ENCODE data around the gene TALDO1.
"Not testable (repeated sequence)": the region's sequence is repeated elsewhere in the genome, so short reads cannot be mapped to it uniquely, and the experiment has no call there.

TALDO1 gene

GRCh38 chr11:737366-737765, 9.9 kb upstream of the TALDO1 start:
- Mint-ChIP-seq H3K9me3 (peaks cover 3% of the 10 kb centered on the region), H3K36me3 (peaks cover 2% of the 10 kb centered on the region), H3K27me3 (peaks cover 46% of the 10 kb centered on the region), H3K4me1 (peaks cover 24% of the 10 kb centered on the region), H3K27ac (peak overlapping the region; percentile 80), H3K4me3 (peak overlapping the region; percentile 65)
- no peak for DNase-seq
- CTCF ChIA-PET: interaction anchor here (1.6 to 1.8 kb wide), 3 partner anchors 9 to 11 kb away, joined by 3 to 9 read pairs (median 4); partner anchors contain the start of gene TALDO1

- not testable (repeated sequence) for H3K36me3 Mint-ChIP-seq
These were observed 9.4 kb upstream of the TALDO1 start for GRCh38 chr11:737899-738298.

GRCh38 chr11:742156-742546, 5.1 kb upstream of the TALDO1 start:
- Mint-ChIP-seq H3K4me1 (peaks cover 22% of the 10 kb centered on the region), H3K4me3 (no peak overlapping the region), H3K9me3 (no peaks in the 10 kb centered on the region), H3K27ac (no peak overlapping the region), H3K36me3 (no peaks in the 10 kb centered on the region), H3K27me3 (peaks cover 34% of the 10 kb centered on the region)
- no peak for DNase-seq
- CTCF ChIA-PET: no interaction called here

More at GRCh38 chr11:737899-738298, 9.4 kb upstream of the TALDO1 start:
- not testable (repeated sequence) for H3K9me3 Mint-ChIP-seq
- Mint-ChIP-seq H3K4me3 (peak overlapping the region; percentile 65), H3K27me3 (peaks cover 43% of the 10 kb centered on the region), H3K4me1 (peaks cover 24% of the 10 kb centered on the region), H3K27ac (peak overlapping the region; percentile 80)
- CTCF ChIA-PET: interaction anchor here (1.6 to 1.8 kb wide), 3 partner anchors 9 to 12 kb away, joined by 3 to 9 read pairs (median 4); partner anchors contain the start of gene TALDO1
- DNase-seq: peak; percentile 46

GRCh38 chr11:742571-743201, 4.6 kb upstream of the TALDO1 start:
- peaks cover 29% of the 10 kb centered on the region for H3K27me3 Mint-ChIP-seq
- CTCF ChIA-PET: interaction anchor here (1.3 kb wide), 1 partner anchor 17 kb away, joined by 3 read pairs; no protein-coding TSS in a partner anchor
- H3K27ac Mint-ChIP-seq: no peak overlapping the region
- H3K4me1 Mint-ChIP-seq: peaks cover 17% of the 10 kb centered on the region
- no peak for DNase-seq
- no peak overlapping the region for H3K4me3 Mint-ChIP-seq
- H3K36me3 Mint-ChIP-seq: no peaks in the 10 kb centered on the region
- H3K9me3 Mint-ChIP-seq: no peaks in the 10 kb centered on the region

DNA sequence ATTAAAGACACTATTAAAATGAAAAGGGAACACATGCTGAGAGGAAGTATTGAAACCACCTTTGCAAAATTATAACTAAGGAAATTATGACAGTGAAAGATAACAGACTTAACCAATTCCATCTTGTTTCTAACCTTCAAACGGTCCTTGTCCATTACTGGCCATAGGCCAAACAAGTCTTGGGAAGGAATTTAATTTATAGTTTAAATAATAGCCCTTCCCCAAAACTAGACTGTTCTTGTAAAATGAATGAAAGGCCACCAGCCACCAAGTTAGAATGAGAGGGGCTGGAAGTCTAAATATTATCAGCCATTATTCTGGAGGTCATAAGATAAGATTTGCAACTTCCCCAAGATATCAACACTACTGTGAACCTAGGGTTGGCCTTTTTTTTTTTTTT, 1.8 kb upstream of the TALDO1 start:
- H3K36me3 Mint-ChIP-seq: peaks cover 5% of the 10 kb centered on the region
- H3K9me3 Mint-ChIP-seq: no peaks in the 10 kb centered on the region
- peaks cover 7% of the 10 kb centered on the region for H3K27me3 Mint-ChIP-seq
- no peak overlapping the region for H3K27ac Mint-ChIP-seq
- DNase-seq: no peak
- no peak overlapping the region for H3K4me3 Mint-ChIP-seq
- CTCF ChIA-PET: no interaction called here
- peaks cover 20% of the 10 kb centered on the region for H3K4me1 Mint-ChIP-seq

DNA sequence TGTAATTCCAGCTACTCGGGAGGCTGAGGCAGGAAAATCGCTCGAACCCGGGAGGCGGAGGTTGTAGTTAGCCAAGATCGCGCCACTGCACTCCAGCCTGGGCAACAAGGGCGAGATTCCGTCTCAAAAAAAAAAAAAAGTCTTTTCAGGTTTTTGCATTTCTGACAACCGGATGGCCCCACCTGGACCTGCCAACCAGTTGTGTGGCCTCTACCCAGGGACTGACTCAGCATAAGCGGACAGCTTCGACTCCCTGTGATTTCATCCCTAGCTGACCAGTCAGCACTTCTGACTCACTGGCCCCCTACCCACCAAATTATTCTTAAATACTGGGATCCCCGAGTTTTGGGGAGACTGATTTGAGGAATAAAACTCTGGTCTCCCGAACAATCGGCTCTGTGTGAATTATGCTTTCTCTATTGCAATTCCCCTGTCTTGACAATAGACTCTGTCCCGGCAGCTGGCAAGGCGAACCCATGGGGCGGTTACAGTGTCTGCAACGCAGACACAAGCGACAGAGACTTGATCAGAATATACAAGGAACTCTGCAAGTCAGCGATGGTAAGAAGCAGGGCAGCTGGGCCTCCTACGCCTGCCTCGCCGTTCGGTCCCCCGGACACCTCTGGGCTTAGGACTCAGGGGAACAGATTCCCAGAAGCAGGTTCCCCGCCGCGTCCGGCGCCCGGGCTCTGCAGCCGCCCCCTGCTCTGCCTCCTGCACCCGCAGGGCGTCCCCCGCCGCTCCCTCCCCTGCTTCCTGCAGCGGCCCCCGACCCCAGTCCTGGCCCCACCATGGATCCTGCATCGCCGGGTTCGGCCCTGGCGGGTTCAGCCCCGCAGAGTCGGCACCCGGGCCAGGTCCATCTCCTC, 741 bp upstream of the TALDO1 start:
- no peaks in the 10 kb centered on the region for H3K27me3 Mint-ChIP-seq
- CTCF ChIA-PET: interaction anchor here (1.0 to 1.2 kb wide), 2 partner anchors 9 to 19 kb away, joined by 3 to 4 read pairs; no protein-coding TSS in a partner anchor
- no peaks in the 10 kb centered on the region for H3K9me3 Mint-ChIP-seq
- H3K4me1 Mint-ChIP-seq: peaks cover 20% of the 10 kb centered on the region
- H3K27ac Mint-ChIP-seq: peak overlapping the region; percentile 89
- peaks cover 7% of the 10 kb centered on the region for H3K36me3 Mint-ChIP-seq
- peak; percentile 66 for DNase-seq
- peak overlapping the region; percentile 88 for H3K4me3 Mint-ChIP-seq

DNA sequence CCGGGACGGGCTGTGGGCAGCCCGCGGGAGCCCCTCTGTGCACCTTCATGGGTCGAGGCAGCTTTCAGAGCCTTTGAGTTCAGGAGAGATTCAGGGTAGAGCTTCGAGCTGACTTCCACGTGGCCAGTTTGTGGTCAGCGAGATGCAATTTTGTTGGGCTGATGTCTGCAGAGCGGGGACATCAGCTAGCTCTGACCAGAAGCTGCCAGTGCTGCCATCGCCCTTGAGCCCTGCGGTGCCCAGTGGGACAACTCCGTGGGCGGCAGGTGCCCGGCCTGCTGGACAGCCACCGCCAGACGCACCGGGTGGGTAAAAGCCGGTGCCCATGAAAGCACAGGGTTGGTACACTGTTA, 719 bp downstream of the TALDO1 start:
- peaks cover 21% of the 10 kb centered on the region for H3K4me1 Mint-ChIP-seq
- DNase-seq: peak; percentile 33
- no peaks in the 10 kb centered on the region for H3K27me3 Mint-ChIP-seq
- no peaks in the 10 kb centered on the region for H3K9me3 Mint-ChIP-seq
- peak overlapping the region; percentile 89 for H3K27ac Mint-ChIP-seq
- peaks cover 12% of the 10 kb centered on the region for H3K36me3 Mint-ChIP-seq
- peak overlapping the region; percentile 88 for H3K4me3 Mint-ChIP-seq
- CTCF ChIA-PET: interaction anchor here (0.7 to 1.0 kb wide), 2 partner anchors 9 to 21 kb away, joined by 3 to 4 read pairs; no protein-coding TSS in a partner anchor

GRCh38 chr11:749731-750130, 2.5 kb downstream of the TALDO1 start:
- CTCF ChIA-PET: no interaction called here
- H3K4me3 Mint-ChIP-seq: peak overlapping the region; percentile 60
- H3K27ac Mint-ChIP-seq: peak overlapping the region; percentile 70
- no peaks in the 10 kb centered on the region for H3K27me3 Mint-ChIP-seq
- H3K9me3 Mint-ChIP-seq: no peaks in the 10 kb centered on the region
- peaks cover 21% of the 10 kb centered on the region for H3K4me1 Mint-ChIP-seq
- DNase-seq: no peak
- H3K36me3 Mint-ChIP-seq: peaks cover 12% of the 10 kb centered on the region

GRCh38 chr11:760236-760635, 13.0 kb downstream of the TALDO1 start:
- Mint-ChIP-seq H3K36me3 (peaks cover 40% of the 10 kb centered on the region), H3K9me3 (no peaks in the 10 kb centered on the region), H3K4me3 (no peak overlapping the region), H3K4me1 (no peaks in the 10 kb centered on the region), H3K27ac (peak overlapping the region; percentile 19), H3K27me3 (no peaks in the 10 kb centered on the region)
- DNase-seq: no peak
- CTCF ChIA-PET: no interaction called here

DNA sequence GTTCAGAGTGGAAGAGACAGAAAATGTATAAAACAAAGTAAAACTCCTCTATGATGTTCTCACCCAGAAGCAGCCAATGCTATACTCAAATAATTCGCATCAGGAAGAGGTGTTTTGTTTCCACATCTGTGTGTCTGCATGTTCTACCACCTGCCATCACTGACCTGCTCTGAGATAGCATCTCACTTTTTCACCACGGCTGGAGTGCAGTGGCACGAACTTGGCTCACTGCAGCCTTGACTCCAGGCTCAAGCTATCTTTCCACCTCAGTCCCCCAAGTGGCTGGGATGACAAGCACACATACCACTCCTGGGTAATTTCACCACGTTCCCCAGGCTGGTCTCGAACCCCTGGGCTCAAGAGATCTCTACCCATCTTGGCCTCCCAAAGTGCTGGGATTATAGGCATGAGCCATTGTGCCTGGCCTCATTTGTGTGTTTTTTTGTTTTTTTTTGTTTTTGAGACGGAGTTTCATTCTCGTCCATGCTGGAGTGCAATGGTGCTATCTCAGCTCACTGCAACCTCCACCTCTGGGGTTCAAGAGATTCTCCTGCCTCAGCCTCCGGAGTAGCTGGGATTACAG, 14.4 kb downstream of the TALDO1 start:
- CTCF ChIA-PET: interaction anchor here (0.9 kb wide), 1 partner anchor 40 kb away, joined by 3 read pairs; no protein-coding TSS in a partner anchor
- Mint-ChIP-seq H3K9me3 (no peaks in the 10 kb centered on the region), H3K4me3 (no peak overlapping the region), H3K27ac (peak overlapping the region; percentile 37), H3K36me3 (peaks cover 44% of the 10 kb centered on the region), H3K27me3 (no peaks in the 10 kb centered on the region), H3K4me1 (no peaks in the 10 kb centered on the region)
- no peak for DNase-seq

DNA sequence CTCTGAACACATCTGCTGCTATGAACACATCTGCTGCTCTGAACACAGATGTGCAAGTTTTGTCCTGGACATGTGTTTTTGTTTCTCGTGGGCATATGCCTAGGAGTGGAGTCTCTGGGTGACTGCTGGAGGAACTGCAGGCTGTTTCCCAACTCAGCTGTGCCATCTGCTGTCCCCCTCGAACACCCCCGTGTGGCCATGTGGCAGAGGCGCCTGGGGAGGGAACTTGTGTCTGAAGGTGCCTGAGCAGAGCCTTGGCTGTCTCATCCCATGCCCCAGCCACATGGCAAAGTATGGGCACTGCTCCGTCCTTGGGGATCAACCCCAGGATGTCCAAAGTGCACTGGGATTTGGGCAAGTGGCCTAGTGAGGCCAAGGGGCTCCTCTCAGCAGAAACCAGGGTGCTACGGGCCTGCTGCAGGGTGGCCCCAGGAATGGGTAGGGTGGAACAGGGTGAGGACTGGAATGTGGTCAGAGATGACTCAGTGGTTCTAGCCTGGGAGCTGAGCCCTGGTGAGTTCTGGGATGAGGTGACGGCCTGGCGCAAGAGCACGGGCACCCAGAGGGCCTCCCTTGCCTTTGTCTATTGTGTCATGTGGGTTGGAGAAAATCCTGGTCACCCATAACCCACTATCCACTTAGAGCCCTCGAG, 15.3 kb downstream of the TALDO1 start:
- Mint-ChIP-seq H3K27me3 (no peaks in the 10 kb centered on the region), H3K36me3 (peaks cover 40% of the 10 kb centered on the region)

DNA sequence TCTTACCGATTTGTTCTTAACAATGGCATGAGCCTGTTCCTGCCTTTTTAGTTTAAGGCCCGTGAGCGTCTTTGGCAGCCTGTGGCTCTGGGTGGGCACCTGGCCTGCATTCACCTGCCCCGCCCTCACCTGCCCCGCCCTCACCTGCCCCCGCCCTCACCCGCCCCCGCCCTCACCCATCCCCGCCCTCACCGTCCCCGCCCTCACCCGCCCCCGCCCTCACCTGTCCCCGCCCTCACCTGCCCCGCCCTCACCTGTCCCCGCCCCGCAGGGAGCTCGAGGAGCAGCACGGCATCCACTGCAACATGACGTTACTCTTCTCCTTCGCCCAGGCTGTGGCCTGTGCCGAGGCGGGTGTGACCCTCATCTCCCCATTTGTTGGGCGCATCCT, 15.8 kb downstream of the TALDO1 start:
- H3K27ac Mint-ChIP-seq: no peak overlapping the region
- H3K27me3 Mint-ChIP-seq: no peaks in the 10 kb centered on the region
- H3K4me3 Mint-ChIP-seq: no peak overlapping the region
- H3K9me3 Mint-ChIP-seq: no peaks in the 10 kb centered on the region
- DNase-seq: no peak
- H3K4me1 Mint-ChIP-seq: no peaks in the 10 kb centered on the region
- CTCF ChIA-PET: interaction anchor here (1.6 kb wide), 1 partner anchor 39 kb away, joined by 5 read pairs; no protein-coding TSS in a partner anchor
- H3K36me3 Mint-ChIP-seq: peaks cover 37% of the 10 kb centered on the region

More for the DNA sequence above, 15.3 kb downstream of the TALDO1 start:
- CTCF ChIA-PET: interaction anchor here (0.9 kb wide), 1 partner anchor 40 kb away, joined by 3 read pairs; no protein-coding TSS in a partner anchor
- Mint-ChIP-seq H3K27ac (no peak overlapping the region), H3K4me3 (no peak overlapping the region), H3K4me1 (no peaks in the 10 kb centered on the region), H3K9me3 (no peaks in the 10 kb centered on the region)
- peak; percentile 49 for DNase-seq

GRCh38 chr11:763549-764321, 16.5 kb downstream of the TALDO1 start:
- DNase-seq: no peak
- H3K27me3 Mint-ChIP-seq: no peaks in the 10 kb centered on the region
- no peaks in the 10 kb centered on the region for H3K9me3 Mint-ChIP-seq
- CTCF ChIA-PET: interaction anchor here (1.6 kb wide), 1 partner anchor 39 kb away, joined by 5 read pairs; no protein-coding TSS in a partner anchor
- H3K4me1 Mint-ChIP-seq: no peaks in the 10 kb centered on the region
- H3K27ac Mint-ChIP-seq: no peak overlapping the region
- H3K4me3 Mint-ChIP-seq: no peak overlapping the region
- peaks cover 37% of the 10 kb centered on the region for H3K36me3 Mint-ChIP-seq
